SK-N-SH (cell line): ENCODE measurements around the gene TBCCD1. TPM values are rescaled to one million over a fixed set of nuclear protein-coding genes. Genes with fewer than 3 reads are reported as not detected.

ENCODE experiments used
- CTCF ChIA-PET: fragments of 300-600, 350-600 bp; formaldehyde crosslinking; extraction: SDS; loops from one replicate; lab custom pipeline; 2021; lab: Yijun Ruan, JAX
- POLR2A ChIA-PET: fragments of 350-600 bp; sonication (Branson Sonifier 250); formaldehyde crosslinking; extraction: SDS; loops from one replicate; lab custom pipeline; 2020; ENCODE audit warnings: antibody characterized with exemption, inconsistent platforms; lab: Yijun Ruan, JAX
- DNase-seq: peaks from one replicate; pipeline ENCODE4 v3.0.0; 2012
- H2AFZ ChIP-seq: fragments of 200-600 bp; sonication (generic); 2 replicates; pipeline ENCODE4 v1.8.1; 2016; ENCODE audit warnings: antibody characterized with exemption, mild to moderate bottlenecking, low read depth
- H3F3A ChIP-seq: fragments of 200-600 bp; sonication (generic); replicated peaks from 2 replicates; pipeline ENCODE3; 2016; ENCODE audit warnings: antibody characterized with exemption, mild to moderate bottlenecking; ENCODE audit not compliant: insufficient read depth
- H3K27ac ChIP-seq, 2 experiments: fragments of 200-500 bp in 1 of 2; fragments of 200-600 bp in 1 of 2; sonication (Bioruptor generic) in 1 of 2; sonication (generic), shearing (Covaris generic) in 1 of 2; 2 replicates each; pipeline versions ENCODE4 v1.5.1 to v1.6.1; 2014 to 2016; ENCODE audit warnings: low read depth in 2 of 2, inconsistent platforms in 1 of 2, low read length in 1 of 2, mild to moderate bottlenecking in 1 of 2, mixed read lengths in 1 of 2
- H3K27me3 ChIP-seq: fragments of 200-600 bp; sonication (generic), shearing (Covaris generic); 2 replicates; pipeline ENCODE4 v1.6.1; 2016; ENCODE audit warnings: mixed run types; ENCODE audit not compliant: insufficient read depth
- H3K36me3 ChIP-seq, 2 experiments: fragments of 200-500 bp in 1 of 2; fragments of 200-600 bp in 1 of 2; sonication (Bioruptor generic) in 1 of 2; sonication (generic) in 1 of 2; replicated peaks in 1 of 2; 2 replicates each; pipeline versions ENCODE3 to v1.5.1; 2014 to 2016; ENCODE audit warnings: low read length in 1 of 2, mild to moderate bottlenecking in 1 of 2; ENCODE audit not compliant: insufficient read depth in 2 of 2, control insufficient read depth in 1 of 2
- H3K4me1 ChIP-seq, 2 experiments: fragments of 200-500 bp in 1 of 2; fragments of 200-600 bp in 1 of 2; sonication (Bioruptor generic) in 1 of 2; sonication (generic), shearing (Covaris generic) in 1 of 2; 2 replicates each; pipeline versions ENCODE4 v1.5.1 to v1.6.1; 2014 to 2016; ENCODE audit warnings: low read depth in 1 of 2, low read length in 1 of 2, mixed run types in 1 of 2; ENCODE audit not compliant: insufficient read depth in 2 of 2, control insufficient read depth in 1 of 2
- H3K4me2 ChIP-seq: fragments of 200-600 bp; sonication (generic), shearing (Covaris generic); 2 replicates; pipeline ENCODE4 v1.6.1; 2017; ENCODE audit warnings: mixed run types
- H3K4me3 ChIP-seq, 2 experiments: fragments of 200-500 bp in 1 of 2; fragments of 200-600 bp in 1 of 2; sonication (Bioruptor generic) in 1 of 2; sonication (generic), shearing (Covaris generic) in 1 of 2; 2 replicates each; pipeline versions ENCODE4 v1.5.1 to v1.8.1; 2014 to 2016; ENCODE audit warnings: low read depth in 2 of 2, inconsistent platforms in 1 of 2, low read length in 1 of 2, mild to moderate bottlenecking in 1 of 2, mixed read lengths in 1 of 2, moderate library complexity in 1 of 2
- H3K79me2 ChIP-seq: fragments of 200-600 bp; sonication (generic); 2 replicates; pipeline ENCODE4 v1.8.1; 2017; ENCODE audit warnings: mild to moderate bottlenecking; ENCODE audit not compliant: insufficient read depth
- H3K9ac ChIP-seq: fragments of 200-600 bp; sonication (generic); 2 replicates; pipeline ENCODE4 v1.6.1; 2017; ENCODE audit warnings: mixed run types
- H3K9me2 ChIP-seq: fragments of 200-600 bp; sonication (generic); 2 replicates; pipeline ENCODE4 v1.6.1; 2017; ENCODE audit warnings: mixed run types
- H3K9me3 ChIP-seq: fragments of 200-600 bp; sonication (generic); 2 replicates; pipeline ENCODE4 v1.6.1; 2017; ENCODE audit warnings: mixed run types, mild to moderate bottlenecking, moderate library complexity
- H4K20me1 ChIP-seq: fragments of 200-600 bp; sonication (generic); 2 replicates; pipeline ENCODE4 v1.6.1; 2017; ENCODE audit warnings: mild to moderate bottlenecking, mixed run types; ENCODE audit not compliant: insufficient read depth
- CHD2 ChIP-seq: fragments of 150-350 bp; IDR thresholded peaks from 2 replicates; pipeline ENCODE4 v1.6.1; 2018; ENCODE audit warnings: low read length; ENCODE audit not compliant: partially characterized antibody
- ELF1 ChIP-seq: IDR thresholded peaks from 2 replicates; pipeline ENCODE4 v1.4.0; 2012
- EP300 ChIP-seq, 2 experiments: IDR thresholded peaks; 2 replicates each; pipeline versions ENCODE4 v1.4.0 to v1.6.1; 2012; ENCODE audit warnings: borderline replicate concordance in 1 of 2, low read depth in 1 of 2, low read length in 1 of 2
- EZH2phosphoT487 ChIP-seq: fragments of 200-600 bp; sonication (generic); IDR thresholded peaks from 2 replicates; pipeline ENCODE4 v1.6.1; 2017; ENCODE audit warnings: low read depth, mixed run types, mild to moderate bottlenecking, antibody characterized with exemption, moderate library complexity, borderline replicate concordance
- FOSL2 ChIP-seq: IDR thresholded peaks from 2 replicates; pipeline ENCODE4 v1.4.0; 2012; ENCODE audit warnings: low read depth, mild to moderate bottlenecking, moderate library complexity, borderline replicate concordance
- FOXJ3 ChIP-seq: sonication (generic); formaldehyde crosslinking; IDR thresholded peaks from 2 replicates; pipeline ENCODE4 v1.5.1; 2020; ENCODE audit warnings: mild to moderate bottlenecking, missing genetic modification reagents
- FOXM1 ChIP-seq: IDR thresholded peaks from 2 replicates; pipeline ENCODE4 v1.4.0; 2012; ENCODE audit warnings: low read depth, mild to moderate bottlenecking
- GATA2 ChIP-seq: sonication (generic); formaldehyde crosslinking; IDR thresholded peaks from 2 replicates; pipeline ENCODE4 v1.5.0; 2020; ENCODE audit warnings: mild to moderate bottlenecking, missing genetic modification reagents
- MXI1 ChIP-seq: IDR thresholded peaks from 2 replicates; pipeline ENCODE4 v1.6.1; 2012; ENCODE audit warnings: mild to moderate bottlenecking, low read depth, low read length, improper control_type of control experiment
- NFIC ChIP-seq: IDR thresholded peaks from 2 replicates; pipeline ENCODE4 v1.4.0; 2012; ENCODE audit warnings: borderline replicate concordance
- NRF1 ChIP-seq: IDR thresholded peaks from 2 replicates; pipeline ENCODE4 v1.6.1; 2012; ENCODE audit warnings: low read depth, mild to moderate bottlenecking, low read length
- POLR2AphosphoS5 ChIP-seq: IDR thresholded peaks from 2 replicates; pipeline ENCODE4 v1.6.1; 2012; ENCODE audit warnings: low read depth, low read length
- RCOR1 ChIP-seq: fragments of 150-350 bp; IDR thresholded peaks from 2 replicates; pipeline ENCODE4 v1.6.1; 2017; ENCODE audit warnings: antibody characterized with exemption, low read length
- RFX5 ChIP-seq: IDR thresholded peaks from 2 replicates; pipeline ENCODE4 v1.6.1; 2012; ENCODE audit warnings: mild to moderate bottlenecking, improper control_type of control experiment, low read length
- RXRA ChIP-seq: IDR thresholded peaks from 2 replicates; pipeline ENCODE4 v1.4.0; 2012; ENCODE audit warnings: low read depth, mild to moderate bottlenecking, borderline replicate concordance
- SIN3A ChIP-seq: IDR thresholded peaks from 2 replicates; pipeline ENCODE4 v1.6.1; 2012; ENCODE audit warnings: low read depth, mild to moderate bottlenecking, low read length, moderate library complexity, borderline replicate concordance
- TCF12 ChIP-seq: IDR thresholded peaks from 2 replicates; pipeline ENCODE4 v1.4.0; 2012
- YY1 ChIP-seq: IDR thresholded peaks from 2 replicates; pipeline ENCODE4 v1.4.0; 2012; ENCODE audit warnings: low read depth, mild to moderate bottlenecking
- WGBS: methylation state at CpG from one replicate; pipeline ENCODE4 v1.1.6; 2017; ENCODE audit warnings: low lambda C conversion rate; 5-methylcytosine and 5-hydroxymethylcytosine counted together
- polyA plus RNA-seq, 3 experiments: library from polyadenylated mRNA; depleted of rRNA; stranded (reverse); fragments of >200 nt; gene quantifications; 2 replicates each; pipeline ENCODE4 v1.2.3, GENCODE V29; 2012
- TF ChIP-seq, protein P1 (sequence below): IDR thresholded peaks from 2 replicates; pipeline ENCODE4; 2012
- TF ChIP-seq, protein P2 (sequence below): fragments of 150-350 bp; IDR thresholded peaks from 2 replicates; pipeline ENCODE4 v1.6.1; 2016; ENCODE audit warnings: mild to moderate bottlenecking, low read depth, low read length
- TF ChIP-seq, protein P3 (sequence below): IDR thresholded peaks from 2 replicates; pipeline ENCODE4 v1.4.0; 2012; ENCODE audit warnings: low read depth
- TF ChIP-seq, protein P4 (sequence below): fragments of 200-600 bp; sonication (generic); IDR thresholded peaks from 2 replicates; pipeline ENCODE4 v1.6.1; 2017; ENCODE audit warnings: antibody characterized with exemption, mild to moderate bottlenecking, moderate library complexity

The TBCCD1 gene
- polyA plus RNA-seq, 1 of the 3 experiments (the other 2 are of a cell fraction), result 6.5 TPM

DNA sequence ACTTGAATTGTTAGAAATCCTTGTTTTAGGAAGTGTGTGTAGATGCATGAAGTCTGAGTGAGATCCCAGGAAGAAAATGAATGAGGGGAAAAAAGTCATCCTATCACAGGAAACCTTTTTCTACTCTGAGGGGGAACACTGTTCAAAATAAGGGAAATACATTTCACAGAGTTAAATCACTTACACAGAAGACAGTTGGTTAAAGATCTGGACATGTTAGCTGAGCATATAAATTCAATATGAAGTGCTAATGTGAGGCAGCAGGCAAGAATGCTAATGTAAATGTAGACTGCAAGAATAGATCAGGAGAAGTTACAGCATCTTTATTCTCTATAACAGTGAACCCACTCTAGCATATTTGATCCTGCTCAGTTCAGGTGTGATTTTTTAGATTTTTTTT, 2.6 kb downstream of the TBCCD1 start (continued):
- TF ChIP-seq, protein P1, sequence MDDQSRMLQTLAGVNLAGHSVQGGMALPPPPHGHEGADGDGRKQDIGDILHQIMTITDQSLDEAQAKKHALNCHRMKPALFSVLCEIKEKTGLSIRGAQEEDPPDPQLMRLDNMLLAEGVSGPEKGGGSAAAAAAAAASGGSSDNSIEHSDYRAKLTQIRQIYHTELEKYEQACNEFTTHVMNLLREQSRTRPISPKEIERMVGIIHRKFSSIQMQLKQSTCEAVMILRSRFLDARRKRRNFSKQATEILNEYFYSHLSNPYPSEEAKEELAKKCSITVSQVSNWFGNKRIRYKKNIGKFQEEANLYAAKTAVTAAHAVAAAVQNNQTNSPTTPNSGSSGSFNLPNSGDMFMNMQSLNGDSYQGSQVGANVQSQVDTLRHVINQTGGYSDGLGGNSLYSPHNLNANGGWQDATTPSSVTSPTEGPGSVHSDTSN, result no peak
- TF ChIP-seq POLR2AphosphoS5 (no peak), EZH2phosphoT487 (no peak), TCF12 (no peak), SIN3A (no peak)
- TF ChIP-seq, protein P2, sequence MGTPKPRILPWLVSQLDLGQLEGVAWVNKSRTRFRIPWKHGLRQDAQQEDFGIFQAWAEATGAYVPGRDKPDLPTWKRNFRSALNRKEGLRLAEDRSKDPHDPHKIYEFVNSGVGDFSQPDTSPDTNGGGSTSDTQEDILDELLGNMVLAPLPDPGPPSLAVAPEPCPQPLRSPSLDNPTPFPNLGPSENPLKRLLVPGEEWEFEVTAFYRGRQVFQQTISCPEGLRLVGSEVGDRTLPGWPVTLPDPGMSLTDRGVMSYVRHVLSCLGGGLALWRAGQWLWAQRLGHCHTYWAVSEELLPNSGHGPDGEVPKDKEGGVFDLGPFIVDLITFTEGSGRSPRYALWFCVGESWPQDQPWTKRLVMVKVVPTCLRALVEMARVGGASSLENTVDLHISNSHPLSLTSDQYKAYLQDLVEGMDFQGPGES, result no peak

DNA sequence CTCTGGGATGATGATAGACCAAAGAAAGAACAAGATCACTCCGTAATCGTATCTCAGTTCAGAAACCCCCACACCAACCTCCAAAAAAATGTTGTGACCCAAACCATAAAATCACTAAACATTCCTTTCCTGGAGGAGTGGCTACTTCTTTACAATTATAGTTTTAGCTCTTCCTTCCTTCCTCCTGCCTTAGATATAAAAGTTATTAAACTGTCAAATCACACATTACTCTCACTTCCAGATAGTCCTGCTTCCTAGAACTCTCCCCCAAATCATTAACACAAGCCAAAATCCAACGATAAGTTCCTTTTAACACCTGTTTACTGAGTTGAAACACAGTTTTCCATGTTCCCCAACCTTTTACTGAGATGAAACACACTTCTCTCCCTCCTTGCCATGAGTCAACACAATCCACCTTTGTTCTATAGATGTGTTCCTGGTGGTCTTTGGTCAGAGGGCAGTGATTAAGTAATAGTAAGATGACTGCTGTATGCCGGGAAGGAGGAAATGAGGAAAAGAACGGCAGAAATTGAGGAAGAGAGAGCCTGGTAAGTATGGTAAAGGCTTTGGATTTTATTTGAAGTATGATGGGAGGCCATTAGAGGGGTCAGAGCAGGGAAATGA, 14.6 kb downstream of the TBCCD1 start:
- Histone ChIP-seq H3K36me3 (peaks cover 43 to 59% of the 10 kb centered on the region in 2 experiments), H3K9me2 (no peaks in the 10 kb centered on the region), H3K79me2 (no peaks in the 10 kb centered on the region), H3K4me1 (no peaks in the 10 kb centered on the region), H3K27ac (no peak overlapping the region), H3F3A (no peaks in the 10 kb centered on the region), H3K9ac (no peak overlapping the region), H3K4me3 (no peak overlapping the region), H2AFZ (no peak overlapping the region), H3K27me3 (no peaks in the 10 kb centered on the region), H3K9me3 (no peaks in the 10 kb centered on the region), H4K20me1 (no peaks in the 10 kb centered on the region), H3K4me2 (no peak overlapping the region)
- 87% methylated on average over 5 of the region's 5 CpGs for WGBS
- POLR2A ChIA-PET, result no interaction called here
- CTCF ChIA-PET, result interaction anchor here (0.6 to 1.4 kb wide), 5 partner anchors 12 to 1478 kb away, joined by 3 to 8 read pairs (median 3); no protein-coding TSS in a partner anchor
- no peak for TF ChIP-seq SIN3A
- TF ChIP-seq RCOR1, result no peak
- no peak for DNase-seq

DNA sequence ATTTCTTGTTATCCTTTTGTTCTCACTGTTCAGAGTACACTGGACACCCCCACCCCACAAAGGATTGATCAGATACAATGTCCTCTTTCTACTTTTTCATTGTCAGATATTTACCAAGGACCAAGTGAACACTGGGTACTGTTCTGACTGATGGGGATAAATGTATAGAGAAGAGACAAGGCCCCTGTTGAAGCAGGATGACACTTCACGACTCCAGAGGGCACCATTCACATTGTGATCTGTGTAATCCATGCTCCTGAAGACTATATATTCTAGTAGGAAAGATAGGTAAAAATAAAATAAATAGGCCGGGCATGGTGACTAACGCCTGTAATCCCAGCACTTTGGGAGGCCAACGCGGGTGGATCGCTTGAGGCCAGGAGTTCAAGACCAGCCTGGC, 15.8 kb downstream of the TBCCD1 start:
- DNase-seq, result no peak
- no peak overlapping the region for H2AFZ ChIP-seq
- H4K20me1 ChIP-seq, result no peaks in the 10 kb centered on the region
- no peak overlapping the region for H3K4me2 ChIP-seq
- ChIA-PET CTCF (interaction anchor here (1.1 to 2.3 kb wide), 3 partner anchors 11 to 574 kb away, joined by 4 to 8 read pairs (median 5); no protein-coding TSS in a partner anchor), POLR2A (no interaction called here)
- H3K9ac ChIP-seq, result no peak overlapping the region
- H3F3A ChIP-seq, result no peaks in the 10 kb centered on the region
- no peaks in the 10 kb centered on the region for H3K9me2 ChIP-seq
- H3K36me3 ChIP-seq, result peaks cover 34 to 52% of the 10 kb centered on the region in 2 experiments
- H3K79me2 ChIP-seq, result no peaks in the 10 kb centered on the region
- no peak overlapping the region for H3K4me3 ChIP-seq
- H3K9me3 ChIP-seq, result no peaks in the 10 kb centered on the region
- no peaks in the 10 kb centered on the region for H3K27me3 ChIP-seq
- H3K27ac ChIP-seq, result no peak overlapping the region
- no peaks in the 10 kb centered on the region for H3K4me1 ChIP-seq
- 95% methylated on average over 6 of the region's 6 CpGs for WGBS
- TF ChIP-seq RXRA (no peak), CHD2 (no peak), RFX5 (no peak), NFIC (no peak), YY1 (no peak), FOXJ3 (CRISPR knock-in tag) (no peak), EP300 (IDR thresholded peaks at IDR 0.05; ENCODE audit: borderline replicate concordance in 1 of 2, low read depth in 1 of 2, low read length in 1 of 2) (no peak), MXI1 (no peak), NRF1 (no peak), RCOR1 (no peak), FOSL2 (no peak), FOXM1 (no peak), ELF1 (no peak), GATA2 (CRISPR knock-in tag) (no peak)
- TF ChIP-seq, protein P3, sequence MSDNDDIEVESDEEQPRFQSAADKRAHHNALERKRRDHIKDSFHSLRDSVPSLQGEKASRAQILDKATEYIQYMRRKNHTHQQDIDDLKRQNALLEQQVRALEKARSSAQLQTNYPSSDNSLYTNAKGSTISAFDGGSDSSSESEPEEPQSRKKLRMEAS, result no peak
- TF ChIP-seq, protein P2, result no peak
- TF ChIP-seq, protein P4, sequence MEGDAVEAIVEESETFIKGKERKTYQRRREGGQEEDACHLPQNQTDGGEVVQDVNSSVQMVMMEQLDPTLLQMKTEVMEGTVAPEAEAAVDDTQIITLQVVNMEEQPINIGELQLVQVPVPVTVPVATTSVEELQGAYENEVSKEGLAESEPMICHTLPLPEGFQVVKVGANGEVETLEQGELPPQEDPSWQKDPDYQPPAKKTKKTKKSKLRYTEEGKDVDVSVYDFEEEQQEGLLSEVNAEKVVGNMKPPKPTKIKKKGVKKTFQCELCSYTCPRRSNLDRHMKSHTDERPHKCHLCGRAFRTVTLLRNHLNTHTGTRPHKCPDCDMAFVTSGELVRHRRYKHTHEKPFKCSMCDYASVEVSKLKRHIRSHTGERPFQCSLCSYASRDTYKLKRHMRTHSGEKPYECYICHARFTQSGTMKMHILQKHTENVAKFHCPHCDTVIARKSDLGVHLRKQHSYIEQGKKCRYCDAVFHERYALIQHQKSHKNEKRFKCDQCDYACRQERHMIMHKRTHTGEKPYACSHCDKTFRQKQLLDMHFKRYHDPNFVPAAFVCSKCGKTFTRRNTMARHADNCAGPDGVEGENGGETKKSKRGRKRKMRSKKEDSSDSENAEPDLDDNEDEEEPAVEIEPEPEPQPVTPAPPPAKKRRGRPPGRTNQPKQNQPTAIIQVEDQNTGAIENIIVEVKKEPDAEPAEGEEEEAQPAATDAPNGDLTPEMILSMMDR, result no peak
